ENCODE data around the gene AZIN2. TPM values are rescaled to one million over a fixed set of nuclear protein-coding genes. Genes with fewer than 3 reads are reported as not detected.

AZIN2 gene
- total and polyA plus RNA-seq, 2 donors (not counting 3 experiments of a cell fraction or from before 2014, with no cell fraction given), result 0.91 to 1.4 TPM

- Histone ChIP-seq H3K4me2 (ENCODE audit: insufficient read depth, low read length) (no peak overlapping the region), H3K36me3 (ENCODE audit: control insufficient read depth in 2 of 2, extremely low read depth in 1 of 2, insufficient read depth in 2 of 2, low read length in 2 of 2) (no peaks in the 10 kb centered on the region), H3K9ac (replicated peaks; ENCODE audit: extremely low read depth, insufficient read depth, low read length) (no peak overlapping the region), H3K27ac (ENCODE audit: insufficient read depth, low read depth, low read length) (no peak overlapping the region), H3K9me1 (replicated peaks; ENCODE audit: control insufficient read depth, extremely low read depth, insufficient read depth, low read length) (no peaks in the 10 kb centered on the region), H3K4me3 (replicated peaks in 1 of 3; ENCODE audit: insufficient read depth in 1 of 3, low read depth in 1 of 3, low read length in 3 of 3) (no peak overlapping the region), H3K79me2 (ENCODE audit: control insufficient read depth, insufficient read depth, low read length) (no peaks in the 10 kb centered on the region), H3K27me3 (ENCODE audit: control insufficient read depth in 2 of 2, insufficient read depth in 2 of 2, low read length in 2 of 2) (peaks cover 0 to 3% of the 10 kb centered on the region in 2 experiments), H3K9me3 (replicated peaks; ENCODE audit: control insufficient read depth, insufficient read depth, low read length) (no peaks in the 10 kb centered on the region), H3K4me1 (ENCODE audit: control insufficient read depth, extremely low read depth, insufficient read depth, low read length) (no peaks in the 10 kb centered on the region), H4K20me1 (replicated peaks; ENCODE audit: control insufficient read depth, extremely low read depth, insufficient read depth, low read length) (no peaks in the 10 kb centered on the region), H2AFZ (ENCODE audit: low read depth, low read length) (no peak overlapping the region)
- no TSS peak for BruUV-seq (replicated peaks)
- ChIA-PET POLR2A (no interaction called here), CTCF (no interaction called here)
- FAIRE-seq, result no peak
- TF ChIP-seq MYC (IDR thresholded peaks at IDR 0.05; ENCODE audit: low read depth, low read length) (no peak), EZH2 (IDR thresholded peaks at IDR 0.05; ENCODE audit: borderline replicate concordance, low read depth, low read length, severe bottlenecking) (no peak), FOS (IDR thresholded peaks at IDR 0.05; ENCODE audit: borderline replicate concordance, insufficient read depth, low read length) (no peak), POLR2A (IDR thresholded peaks at IDR 0.05; ENCODE audit: low read depth, low read length) (no peak), GATA2 (IDR thresholded peaks at IDR 0.05; ENCODE audit: insufficient read depth, insufficient read length, low read depth, low read length) (no peak), POLR2AphosphoS5 (IDR thresholded peaks at IDR 0.05; ENCODE audit: insufficient read depth, low read depth, low read length) (no peak), JUN (IDR thresholded peaks at IDR 0.05; ENCODE audit: borderline replicate concordance, insufficient read depth, insufficient read length, low read depth) (no peak)
- TF ChIP-seq, protein P1, sequence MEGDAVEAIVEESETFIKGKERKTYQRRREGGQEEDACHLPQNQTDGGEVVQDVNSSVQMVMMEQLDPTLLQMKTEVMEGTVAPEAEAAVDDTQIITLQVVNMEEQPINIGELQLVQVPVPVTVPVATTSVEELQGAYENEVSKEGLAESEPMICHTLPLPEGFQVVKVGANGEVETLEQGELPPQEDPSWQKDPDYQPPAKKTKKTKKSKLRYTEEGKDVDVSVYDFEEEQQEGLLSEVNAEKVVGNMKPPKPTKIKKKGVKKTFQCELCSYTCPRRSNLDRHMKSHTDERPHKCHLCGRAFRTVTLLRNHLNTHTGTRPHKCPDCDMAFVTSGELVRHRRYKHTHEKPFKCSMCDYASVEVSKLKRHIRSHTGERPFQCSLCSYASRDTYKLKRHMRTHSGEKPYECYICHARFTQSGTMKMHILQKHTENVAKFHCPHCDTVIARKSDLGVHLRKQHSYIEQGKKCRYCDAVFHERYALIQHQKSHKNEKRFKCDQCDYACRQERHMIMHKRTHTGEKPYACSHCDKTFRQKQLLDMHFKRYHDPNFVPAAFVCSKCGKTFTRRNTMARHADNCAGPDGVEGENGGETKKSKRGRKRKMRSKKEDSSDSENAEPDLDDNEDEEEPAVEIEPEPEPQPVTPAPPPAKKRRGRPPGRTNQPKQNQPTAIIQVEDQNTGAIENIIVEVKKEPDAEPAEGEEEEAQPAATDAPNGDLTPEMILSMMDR (IDR thresholded peaks at IDR 0.05; ENCODE audit: extremely low read depth in 1 of 2, insufficient read depth in 1 of 2, low read depth in 1 of 2, low read length in 2 of 2), result no peak
- TF ChIP-seq, protein P2, sequence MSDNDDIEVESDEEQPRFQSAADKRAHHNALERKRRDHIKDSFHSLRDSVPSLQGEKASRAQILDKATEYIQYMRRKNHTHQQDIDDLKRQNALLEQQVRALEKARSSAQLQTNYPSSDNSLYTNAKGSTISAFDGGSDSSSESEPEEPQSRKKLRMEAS (IDR thresholded peaks at IDR 0.05; ENCODE audit: insufficient read depth, insufficient read length), result no peak
- no peak for DNase-seq (ENCODE audit: low read depth, low spot score)
- intact Hi-C loops (cut with micrococcal nuclease), result no loop called here
- dilution Hi-C loops (cut with MboI; ENCODE audit: extremely low pct_ligation_motif_present, low sequenced_read_pairs), result no loop called here
Measured at GRCh38 chr1:33098371-33098770, 17.4 kb downstream of the AZIN2 start.
